SK-N-MC (cell line): ENCODE data around the gene SGSM1.

Experiments
- EZH2 ChIP-seq: fragments of 200-600 bp; sonication (generic); IDR thresholded peaks from one replicate; pipeline ENCODE4 v1.6.1; 2017; ENCODE audit warnings: antibody characterized with exemption
- POLR2AphosphoS5 ChIP-seq: IDR thresholded peaks from 2 replicates; pipeline ENCODE4 v1.6.1; 2012; ENCODE audit warnings: mild to moderate bottlenecking, low read depth, low read length, borderline replicate concordance

DNA sequence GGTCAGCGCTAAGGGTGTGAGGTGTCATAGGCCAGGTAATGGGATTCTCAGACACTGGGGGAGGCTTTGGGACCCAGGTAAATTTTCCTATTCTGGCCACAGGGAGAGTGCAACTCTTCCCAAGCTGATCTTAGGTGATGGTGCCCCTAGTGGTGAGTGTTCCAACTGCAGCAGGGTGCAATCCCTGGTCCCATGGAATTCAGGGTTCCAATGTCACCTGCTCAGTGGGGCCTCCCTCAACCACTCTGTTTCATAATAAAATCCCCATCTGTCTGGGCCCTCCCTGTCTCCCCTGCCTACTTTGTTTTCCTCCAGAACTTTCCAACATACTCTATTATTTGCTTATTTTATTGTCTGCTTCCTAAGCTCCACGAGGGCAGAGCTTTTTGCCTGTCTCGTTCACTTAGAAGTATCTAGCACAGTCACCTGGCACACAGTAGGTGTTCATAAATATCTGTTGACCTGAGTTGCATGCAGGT lies 2.9 kb upstream of the SGSM1 start:
- TF ChIP-seq EZH2: no peak
- TF ChIP-seq POLR2AphosphoS5: no peak
